Mesothelial cell of epicardium (in vitro differentiated cells): ENCODE results near the gene IRX2. TPM values are rescaled to one million over a fixed set of nuclear protein-coding genes. Genes with fewer than 3 reads are reported as not detected.

Source experiments
- DNase-seq, 2 experiments: peaks; one replicate each; pipeline ENCODE4 v3.0.0; 2021; ENCODE audit warnings: low spot score in 2 of 2; ENCODE audit not compliant: unreplicated experiment in 2 of 2
- H3K27ac Mint-ChIP-seq: 2 replicates; pipeline ENCODE4 v1.8.0; 2021; ENCODE audit warnings: mixed read lengths
- H3K27me3 Mint-ChIP-seq: 2 replicates; pipeline ENCODE4 v1.8.0; 2021; ENCODE audit warnings: low read depth, mixed read lengths
- H3K36me3 Mint-ChIP-seq: 2 replicates; pipeline ENCODE4 v1.8.0; 2021; ENCODE audit warnings: mixed read lengths
- H3K4me1 Mint-ChIP-seq: 2 replicates; pipeline ENCODE4 v1.8.0; 2021; ENCODE audit warnings: mixed read lengths
- H3K4me3 Mint-ChIP-seq: 2 replicates; pipeline ENCODE4 v1.8.0; 2021; ENCODE audit warnings: mild to moderate bottlenecking, moderate library complexity, mixed read lengths
- H3K9me3 Mint-ChIP-seq: 2 replicates; pipeline ENCODE4 v1.8.0; 2021; ENCODE audit warnings: mixed read lengths
- total RNA-seq: library from RNA; stranded (reverse); gene quantifications from 3 replicates; pipeline ENCODE4 v1.2.1, GENCODE V29; 2021
- TF ChIP-seq, protein P1 (sequence below): fragments of 200-600 bp; sonication (generic); IDR thresholded peaks from one replicate; pipeline ENCODE4 v1.5.0; 2021; ENCODE audit warnings: antibody characterized with exemption; ENCODE audit not compliant: unreplicated experiment

Gene IRX2
- total RNA-seq, 1 donor from 2014 or later: 30.3 TPM

DNA sequence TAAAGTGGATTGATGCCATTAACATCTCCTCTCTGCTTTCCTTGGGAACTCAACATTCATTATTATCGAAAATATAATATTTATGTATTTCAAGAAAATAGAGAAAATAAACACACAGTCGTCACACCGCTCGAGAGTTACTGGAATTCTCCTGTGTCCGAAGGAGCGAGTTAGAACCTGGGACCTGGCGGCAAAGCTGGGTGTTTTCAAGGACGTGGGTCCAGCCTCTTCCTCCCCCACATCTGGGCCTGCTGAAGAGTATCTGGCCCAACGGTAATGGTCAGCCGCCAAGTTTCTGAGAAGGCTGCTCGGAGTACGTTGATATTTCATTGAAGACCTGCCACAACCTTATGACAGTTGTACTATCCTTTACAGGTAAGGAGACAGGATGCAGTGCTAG, 47.9 kb downstream of the IRX2 start:
- TF ChIP-seq, protein P1, sequence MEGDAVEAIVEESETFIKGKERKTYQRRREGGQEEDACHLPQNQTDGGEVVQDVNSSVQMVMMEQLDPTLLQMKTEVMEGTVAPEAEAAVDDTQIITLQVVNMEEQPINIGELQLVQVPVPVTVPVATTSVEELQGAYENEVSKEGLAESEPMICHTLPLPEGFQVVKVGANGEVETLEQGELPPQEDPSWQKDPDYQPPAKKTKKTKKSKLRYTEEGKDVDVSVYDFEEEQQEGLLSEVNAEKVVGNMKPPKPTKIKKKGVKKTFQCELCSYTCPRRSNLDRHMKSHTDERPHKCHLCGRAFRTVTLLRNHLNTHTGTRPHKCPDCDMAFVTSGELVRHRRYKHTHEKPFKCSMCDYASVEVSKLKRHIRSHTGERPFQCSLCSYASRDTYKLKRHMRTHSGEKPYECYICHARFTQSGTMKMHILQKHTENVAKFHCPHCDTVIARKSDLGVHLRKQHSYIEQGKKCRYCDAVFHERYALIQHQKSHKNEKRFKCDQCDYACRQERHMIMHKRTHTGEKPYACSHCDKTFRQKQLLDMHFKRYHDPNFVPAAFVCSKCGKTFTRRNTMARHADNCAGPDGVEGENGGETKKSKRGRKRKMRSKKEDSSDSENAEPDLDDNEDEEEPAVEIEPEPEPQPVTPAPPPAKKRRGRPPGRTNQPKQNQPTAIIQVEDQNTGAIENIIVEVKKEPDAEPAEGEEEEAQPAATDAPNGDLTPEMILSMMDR: no peak
- Mint-ChIP-seq H3K36me3 (no peaks in the 10 kb centered on the region), H3K9me3 (no peaks in the 10 kb centered on the region), H3K27me3 (peaks cover 43% of the 10 kb centered on the region), H3K27ac (no peak overlapping the region), H3K4me1 (no peaks in the 10 kb centered on the region), H3K4me3 (no peak overlapping the region)
- DNase-seq: no peak

DNA sequence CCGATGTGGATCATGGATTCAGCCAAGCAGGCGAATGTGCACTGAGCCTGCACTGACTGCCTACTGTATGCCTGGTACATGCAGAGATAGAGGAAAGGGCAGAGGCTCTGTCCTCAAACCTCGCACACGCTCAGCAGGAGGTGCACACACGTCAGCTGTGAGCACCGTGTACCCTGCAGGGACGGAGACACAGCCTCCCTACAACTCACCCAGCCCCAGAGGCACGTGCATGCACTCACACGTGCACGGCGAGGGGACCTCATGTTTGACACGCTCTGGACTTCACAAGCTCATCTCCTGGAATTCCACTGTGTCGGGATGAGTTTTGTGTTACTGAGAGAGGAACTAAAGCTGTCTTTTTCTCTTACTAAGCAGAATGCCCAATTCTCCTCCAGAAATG, 48.4 kb downstream of the IRX2 start:
- Mint-ChIP-seq H3K4me1 (no peaks in the 10 kb centered on the region), H3K4me3 (no peak overlapping the region), H3K27me3 (peaks cover 43% of the 10 kb centered on the region), H3K9me3 (no peaks in the 10 kb centered on the region), H3K27ac (no peak overlapping the region), H3K36me3 (no peaks in the 10 kb centered on the region)
- TF ChIP-seq, protein P1: no peak
- no peak for DNase-seq

DNA sequence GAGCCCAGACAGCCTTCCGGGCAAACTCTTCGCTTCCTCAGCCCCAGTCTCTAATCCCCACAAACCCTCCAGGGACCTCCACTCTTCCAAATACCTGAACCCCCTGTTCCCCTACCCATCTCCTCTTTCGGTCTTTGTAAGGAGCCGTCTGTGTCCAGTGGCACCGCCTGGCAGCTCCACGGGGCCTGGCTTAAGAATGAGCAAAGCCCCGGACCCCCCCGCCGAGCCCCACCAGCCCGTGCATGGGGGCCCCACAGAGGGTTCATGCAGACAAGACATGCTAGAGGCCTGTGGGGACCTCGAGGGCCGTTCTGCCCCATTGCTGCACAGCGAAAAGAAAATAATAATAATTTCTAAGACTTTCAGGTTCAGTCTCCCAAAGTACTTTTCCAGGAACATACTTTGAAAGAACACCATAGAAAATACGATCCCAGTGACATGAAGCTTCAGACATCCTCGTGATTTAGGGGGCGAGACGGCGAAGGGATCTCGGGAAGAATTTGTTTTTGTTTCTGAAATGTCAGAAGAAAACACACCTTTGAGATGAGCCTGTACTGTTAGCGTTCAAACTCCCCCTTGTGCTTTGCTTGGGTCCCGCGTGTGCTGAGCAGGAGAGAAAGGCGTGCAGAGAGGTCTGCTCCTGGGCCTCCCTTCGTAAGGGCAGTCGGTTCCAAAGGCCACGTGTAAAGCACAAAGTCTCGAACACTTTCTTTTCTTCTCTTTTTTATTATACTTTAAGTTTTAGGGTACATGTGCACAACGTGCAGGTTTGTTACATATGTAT, 49.2 kb downstream of the IRX2 start:
- H3K4me1 Mint-ChIP-seq: no peaks in the 10 kb centered on the region
- no peak overlapping the region for H3K4me3 Mint-ChIP-seq
- H3K27me3 Mint-ChIP-seq: peaks cover 43% of the 10 kb centered on the region
- TF ChIP-seq, protein P1: no peak
- H3K36me3 Mint-ChIP-seq: no peaks in the 10 kb centered on the region
- no peak for DNase-seq
- no peak overlapping the region for H3K27ac Mint-ChIP-seq
- no peaks in the 10 kb centered on the region for H3K9me3 Mint-ChIP-seq

DNA sequence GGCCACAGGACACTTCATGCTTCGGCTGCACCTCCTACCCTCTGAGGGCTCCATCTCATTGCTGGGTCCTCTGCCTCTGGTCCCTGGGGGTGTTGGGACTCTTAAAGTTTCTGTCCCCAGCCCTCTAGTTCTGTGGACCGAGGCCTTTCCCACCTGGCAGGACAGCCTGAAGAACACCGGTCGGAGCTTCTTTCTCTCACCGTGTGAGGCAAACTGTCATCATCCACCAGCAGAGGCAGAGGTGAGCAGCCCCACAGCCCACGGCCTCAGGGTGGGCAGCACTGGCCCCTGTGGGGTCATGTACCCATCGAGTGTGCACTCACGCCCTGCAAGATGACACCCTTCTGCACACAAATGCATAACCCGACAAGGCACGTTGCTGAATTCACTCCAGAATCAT, 49.9 kb downstream of the IRX2 start:
- DNase-seq: no peak
- TF ChIP-seq, protein P1: no peak
- no peaks in the 10 kb centered on the region for H3K9me3 Mint-ChIP-seq
- H3K27ac Mint-ChIP-seq: no peak overlapping the region
- peaks cover 38% of the 10 kb centered on the region for H3K27me3 Mint-ChIP-seq
- no peaks in the 10 kb centered on the region for H3K36me3 Mint-ChIP-seq
- H3K4me3 Mint-ChIP-seq: no peak overlapping the region
- H3K4me1 Mint-ChIP-seq: no peaks in the 10 kb centered on the region

DNA sequence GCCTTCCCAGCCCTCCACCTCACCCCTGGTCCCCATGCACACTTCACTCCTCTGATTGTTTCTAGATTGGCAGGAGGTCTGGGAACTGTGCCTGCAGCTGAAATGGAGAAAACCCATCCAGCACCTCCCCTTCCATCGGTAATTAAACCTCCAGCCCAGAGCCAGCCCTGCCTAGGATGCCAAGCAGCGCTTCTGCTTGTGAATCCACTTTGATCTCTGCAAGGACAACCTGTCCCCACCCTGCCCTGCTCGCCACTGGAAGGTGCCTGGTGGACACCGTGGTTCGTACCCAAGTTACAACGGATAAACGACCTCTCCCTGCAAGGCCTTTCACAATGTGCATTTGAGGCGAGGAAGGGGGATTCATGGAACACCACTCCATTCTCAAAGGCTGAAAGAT, 50.6 kb downstream of the IRX2 start:
- Mint-ChIP-seq H3K4me1 (no peaks in the 10 kb centered on the region), H3K4me3 (no peak overlapping the region), H3K27ac (no peak overlapping the region), H3K36me3 (no peaks in the 10 kb centered on the region), H3K27me3 (peaks cover 34% of the 10 kb centered on the region), H3K9me3 (no peaks in the 10 kb centered on the region)
- DNase-seq: no peak
- TF ChIP-seq, protein P1: no peak
